Measurements from ENCODE around the gene COL17A1. TPM values are rescaled to one million over a fixed set of nuclear protein-coding genes. Genes with fewer than 3 reads are reported as not detected.

COL17A1 gene
- total RNA-seq, 1 experiment from 2014 or later = 514 TPM

GRCh38 chr10:104113376-104113956 is 27.8 kb upstream of the COL17A1 start:
- ChIA-PET POLR2A (interaction anchor here (1.7 to 14.6 kb wide), 3 partner anchors 8 to 34 kb away, joined by 7 to 1749 read pairs (median 8); partner anchors contain the start of gene COL17A1), CTCF (interaction anchor here (1.4 kb wide), 1 partner anchor 32 kb away, joined by 4 read pairs; no protein-coding TSS in a partner anchor)
- no peaks in the 10 kb centered on the region for H3K27me3 Mint-ChIP-seq (ENCODE audit: insufficient read depth, unreplicated experiment)
- H3K36me3 Mint-ChIP-seq (ENCODE audit: insufficient read depth, unreplicated experiment) = no peaks in the 10 kb centered on the region
- no peaks in the 10 kb centered on the region for H3K9me3 Mint-ChIP-seq (ENCODE audit: unreplicated experiment)
- H3K27ac Mint-ChIP-seq (ENCODE audit: low read depth, unreplicated experiment) = no peak overlapping the region
- BruUV-seq (replicated peaks) = no TSS peak
- intact Hi-C loops (cut with micrococcal nuclease) = no loop called here
- TF ChIP-seq CTCF (IDR thresholded peaks at IDR 0.05; ENCODE audit: unreplicated experiment) = no peak
- peaks cover 33% of the 10 kb centered on the region for H3K4me1 Mint-ChIP-seq (ENCODE audit: insufficient read depth, unreplicated experiment)
- H3K4me3 Mint-ChIP-seq (ENCODE audit: unreplicated experiment) = no peak overlapping the region
- DNase-seq (ENCODE audit: unreplicated experiment) = no peak

- POLR2A ChIA-PET = interaction anchor here (0.6 to 4.5 kb wide), 9 partner anchors 10 to 173 kb away, joined by 3 to 82 read pairs (median 27); partner anchors contain the start of genes COL17A1 and SFR1
- Mint-ChIP-seq H3K4me1 (ENCODE audit: insufficient read depth, unreplicated experiment) (peaks cover 11% of the 10 kb centered on the region), H3K9me3 (ENCODE audit: unreplicated experiment) (no peaks in the 10 kb centered on the region), H3K4me3 (ENCODE audit: unreplicated experiment) (no peak overlapping the region), H3K36me3 (ENCODE audit: insufficient read depth, unreplicated experiment) (no peaks in the 10 kb centered on the region), H3K27ac (ENCODE audit: low read depth, unreplicated experiment) (peak overlapping the region; percentile 87), H3K27me3 (ENCODE audit: insufficient read depth, unreplicated experiment) (no peaks in the 10 kb centered on the region)
- CTCF ChIA-PET = interaction anchor here (0.9 to 1.6 kb wide), 5 partner anchors 11 to 225 kb away, joined by 3 to 6 read pairs (median 4); partner anchors contain the start of gene SFR1
- TF ChIP-seq CTCF (IDR thresholded peaks at IDR 0.05; ENCODE audit: unreplicated experiment) = no peak
- TSS peak; percentile 39 for BruUV-seq (replicated peaks)
- intact Hi-C loops (cut with micrococcal nuclease) = no loop called here
- peak; percentile 70 for DNase-seq (ENCODE audit: unreplicated experiment)
Measured at GRCh38 chr10:104109908-104110662, 24.4 kb upstream of the COL17A1 start.

GRCh38 chr10:104104926-104105325 is 19.2 kb upstream of the COL17A1 start:
- ChIA-PET POLR2A (interaction anchor here (2.5 kb wide), 1 partner anchor 17 kb away, joined by 11 read pairs; the partner anchor contains the start of gene SFR1), CTCF (no interaction called here)
- no peak overlapping the region for H3K27ac Mint-ChIP-seq (ENCODE audit: low read depth, unreplicated experiment)
- H3K9me3 Mint-ChIP-seq (ENCODE audit: unreplicated experiment) = no peaks in the 10 kb centered on the region
- no TSS peak for BruUV-seq (replicated peaks)
- no peak for TF ChIP-seq CTCF (IDR thresholded peaks at IDR 0.05; ENCODE audit: unreplicated experiment)
- intact Hi-C loops (cut with micrococcal nuclease) = no loop called here
- no peak overlapping the region for H3K4me3 Mint-ChIP-seq (ENCODE audit: unreplicated experiment)
- peaks cover 9% of the 10 kb centered on the region for H3K4me1 Mint-ChIP-seq (ENCODE audit: insufficient read depth, unreplicated experiment)
- no peaks in the 10 kb centered on the region for H3K27me3 Mint-ChIP-seq (ENCODE audit: insufficient read depth, unreplicated experiment)
- peak; percentile 27 for DNase-seq (ENCODE audit: unreplicated experiment)
- no peaks in the 10 kb centered on the region for H3K36me3 Mint-ChIP-seq (ENCODE audit: insufficient read depth, unreplicated experiment)

GRCh38 chr10:104104418-104104817 is 18.7 kb upstream of the COL17A1 start:
- ChIA-PET POLR2A (interaction anchor here (1.2 to 2.9 kb wide), 4 partner anchors 8 to 18 kb away, joined by 4 to 17 read pairs (median 10); partner anchors contain the start of genes COL17A1 and SFR1), CTCF (interaction anchor here (0.5 to 1.4 kb wide), 2 partner anchors 16 to 23 kb away, joined by 5 read pairs; no protein-coding TSS in a partner anchor)
- no peak for DNase-seq (ENCODE audit: unreplicated experiment)
- no peaks in the 10 kb centered on the region for H3K9me3 Mint-ChIP-seq (ENCODE audit: unreplicated experiment)
- no peaks in the 10 kb centered on the region for H3K27me3 Mint-ChIP-seq (ENCODE audit: insufficient read depth, unreplicated experiment)
- H3K4me1 Mint-ChIP-seq (ENCODE audit: insufficient read depth, unreplicated experiment) = peaks cover 10% of the 10 kb centered on the region
- TF ChIP-seq CTCF (IDR thresholded peaks at IDR 0.05; ENCODE audit: unreplicated experiment) = no peak
- H3K27ac Mint-ChIP-seq (ENCODE audit: low read depth, unreplicated experiment) = no peak overlapping the region
- H3K4me3 Mint-ChIP-seq (ENCODE audit: unreplicated experiment) = no peak overlapping the region
- no peaks in the 10 kb centered on the region for H3K36me3 Mint-ChIP-seq (ENCODE audit: insufficient read depth, unreplicated experiment)
- no TSS peak for BruUV-seq (replicated peaks)
- intact Hi-C loops (cut with micrococcal nuclease) = no loop called here
